GM18520 (cell line): ENCODE results near the gene PPBP.
"Not testable (repeated sequence)": the region's sequence is repeated elsewhere in the genome, so short reads cannot be mapped to it uniquely, and the experiment has no call there.

ENCODE experiments used
- ATAC-seq: cut with Tn5 transposase; IDR thresholded peaks from one replicate; pipeline ENCODE4 v1.9.1; 2021; ENCODE audit not compliant: unreplicated experiment

PPBP gene

GRCh38 chr4:73950376-73950920 lies 37.5 kb downstream of the PPBP start:
- not testable (repeated sequence) for ATAC-seq

- no peak for ATAC-seq
Observed at GRCh38 chr4:73948990-73949706, 38.8 kb downstream of the PPBP start.

GRCh38 chr4:73948291-73948690 lies 39.7 kb downstream of the PPBP start:
- no peak for ATAC-seq

- no peak for ATAC-seq
Observed at GRCh38 chr4:73947239-73947985, 40.6 kb downstream of the PPBP start.

DNA sequence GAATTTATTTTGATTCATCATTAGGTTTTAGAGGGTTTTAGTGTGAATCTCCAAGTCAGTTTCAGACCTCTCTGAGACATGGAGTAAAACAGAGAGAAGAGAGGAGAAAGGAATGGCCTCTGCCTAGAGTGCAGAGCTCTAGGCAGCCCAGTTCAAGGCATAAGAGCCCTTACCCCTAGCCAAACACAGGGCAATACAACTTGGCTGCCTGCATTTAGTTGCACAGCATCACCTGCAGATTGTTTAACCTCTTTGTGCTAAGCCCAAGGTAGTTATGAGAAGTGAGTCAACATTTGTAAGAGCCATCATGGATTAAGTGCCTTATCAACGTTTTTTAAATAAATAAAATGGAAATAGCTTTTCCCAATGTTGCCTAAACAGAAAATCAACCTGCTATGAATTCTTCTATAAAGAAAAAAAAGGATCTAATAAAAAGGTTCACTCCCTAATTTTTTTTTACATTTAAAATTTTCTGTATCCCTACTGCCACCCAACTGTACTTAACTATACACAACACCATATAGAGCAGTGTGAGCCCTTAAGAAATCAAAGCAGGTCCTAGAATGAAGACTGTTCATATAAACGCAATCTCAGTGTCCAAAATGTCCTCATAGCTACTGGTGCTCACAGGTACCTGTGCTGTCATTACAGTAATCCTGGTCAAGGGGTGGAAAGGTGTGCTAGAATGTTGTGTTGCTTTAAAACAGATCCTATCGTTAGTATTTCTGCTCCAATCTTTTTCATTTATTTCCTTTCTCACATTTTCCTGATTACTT lies 42.1 kb downstream of the PPBP start:
- no peak for ATAC-seq

GRCh38 chr4:73945140-73945539 lies 42.9 kb downstream of the PPBP start:
- ATAC-seq, result no peak

- no peak for ATAC-seq
Observed at GRCh38 chr4:73944061-73944875, 43.7 kb downstream of the PPBP start.

DNA sequence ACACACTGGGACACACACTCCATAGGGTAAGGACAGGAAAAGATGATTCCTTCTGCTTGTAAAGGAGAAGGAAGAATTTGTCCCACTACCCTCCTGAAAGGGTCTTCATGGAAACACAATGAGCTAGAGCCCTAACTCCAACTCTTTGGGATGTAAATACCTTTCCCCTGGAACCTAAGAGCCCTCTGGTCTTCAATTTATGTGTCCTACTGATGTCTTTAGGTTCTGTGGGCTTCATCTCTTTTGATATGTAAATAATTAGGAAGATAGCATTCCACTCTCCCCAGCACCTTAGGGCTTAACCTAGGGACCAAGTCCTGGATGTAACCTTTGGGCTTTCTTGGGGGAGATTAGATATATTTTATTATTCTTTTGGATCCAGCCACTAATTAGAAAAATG lies 44.4 kb downstream of the PPBP start:
- ATAC-seq, result no peak

DNA sequence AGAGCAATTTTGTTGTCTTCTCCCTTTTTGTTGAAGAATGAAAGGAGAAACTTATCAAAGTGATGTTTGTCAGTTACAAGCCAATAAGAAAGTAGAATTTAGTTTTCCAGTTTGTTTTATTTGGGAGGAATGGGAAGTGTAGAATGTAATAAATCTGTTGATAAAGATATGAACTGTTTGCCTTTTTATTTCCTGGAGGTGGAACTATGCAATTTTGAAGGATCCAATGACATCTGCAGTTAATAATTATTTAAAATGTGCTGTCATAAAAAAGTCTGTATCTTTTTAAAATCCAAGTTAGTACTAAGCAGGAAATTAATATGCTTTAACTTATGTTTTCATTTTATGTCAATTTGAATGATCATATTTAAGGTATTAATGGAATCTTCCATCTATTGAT lies 51.0 kb downstream of the PPBP start:
- ATAC-seq, result no peak
